ENCODE data around the gene BMPER. TPM values are rescaled to one million over a fixed set of nuclear protein-coding genes. Genes with fewer than 3 reads are reported as not detected.
A peak's percentile ranks its signal among the peaks of the same experiment; 100 is the strongest.

Gene BMPER
- total RNA-seq, 2 experiments from 2014 or later = not detected

DNA sequence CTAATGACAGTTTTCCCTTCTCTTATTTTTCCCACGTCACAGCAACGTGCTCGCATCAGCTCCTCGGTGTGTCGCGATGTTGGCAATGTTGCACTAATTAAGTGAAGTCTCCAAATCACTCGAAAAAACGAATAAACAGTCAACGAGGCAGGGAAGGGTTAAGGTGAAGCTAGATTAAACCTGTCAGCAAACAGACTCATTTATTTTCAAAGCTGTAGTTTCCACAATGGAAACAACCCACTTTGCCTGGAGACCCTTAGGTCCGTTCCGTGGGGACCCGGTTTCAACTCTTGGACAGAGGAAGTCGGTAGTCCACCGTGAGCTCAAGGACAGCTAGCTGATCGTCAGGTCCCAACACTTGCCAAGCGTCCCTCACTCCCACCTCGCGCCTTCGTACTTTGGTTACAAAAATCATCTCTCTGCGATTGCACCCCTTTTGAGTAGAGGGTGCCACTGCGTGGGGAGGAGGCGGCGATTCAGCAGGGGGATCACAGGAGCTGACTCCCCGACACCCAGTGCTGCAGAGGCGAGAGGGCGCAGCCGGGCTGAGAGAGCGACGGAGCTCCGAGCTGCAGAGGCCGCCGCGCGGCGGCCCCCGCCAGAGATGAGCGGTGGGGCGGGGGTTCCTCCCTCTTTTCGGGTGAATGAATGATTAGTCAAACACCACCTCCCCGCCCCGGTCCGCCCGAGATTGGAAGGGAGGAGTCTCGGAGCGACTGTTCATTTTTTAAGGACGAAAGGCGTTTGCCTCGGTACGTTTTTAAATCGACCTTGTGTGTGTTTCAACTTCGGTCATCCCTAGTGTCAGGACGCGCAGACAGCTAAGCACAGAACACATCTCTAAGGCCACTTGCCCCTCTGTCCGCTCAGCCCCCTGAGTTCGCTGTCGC, 1.3 kb upstream of the BMPER start:
- Mint-ChIP-seq H3K36me3 (ENCODE audit: low read depth) (no peaks in the 10 kb centered on the region), H3K27ac (no peak overlapping the region), H3K4me1 (ENCODE audit: low read depth) (peaks cover 4% of the 10 kb centered on the region), H3K27me3 (peaks cover 82% of the 10 kb centered on the region), H3K4me3 (peak overlapping the region; percentile 67), H3K9me3 (no peaks in the 10 kb centered on the region)
- no peak overlapping the region for H3K27ac ChIP-seq (ENCODE audit: low read depth in 1 of 2, low read length in 2 of 2)
- TF ChIP-seq, protein P1, sequence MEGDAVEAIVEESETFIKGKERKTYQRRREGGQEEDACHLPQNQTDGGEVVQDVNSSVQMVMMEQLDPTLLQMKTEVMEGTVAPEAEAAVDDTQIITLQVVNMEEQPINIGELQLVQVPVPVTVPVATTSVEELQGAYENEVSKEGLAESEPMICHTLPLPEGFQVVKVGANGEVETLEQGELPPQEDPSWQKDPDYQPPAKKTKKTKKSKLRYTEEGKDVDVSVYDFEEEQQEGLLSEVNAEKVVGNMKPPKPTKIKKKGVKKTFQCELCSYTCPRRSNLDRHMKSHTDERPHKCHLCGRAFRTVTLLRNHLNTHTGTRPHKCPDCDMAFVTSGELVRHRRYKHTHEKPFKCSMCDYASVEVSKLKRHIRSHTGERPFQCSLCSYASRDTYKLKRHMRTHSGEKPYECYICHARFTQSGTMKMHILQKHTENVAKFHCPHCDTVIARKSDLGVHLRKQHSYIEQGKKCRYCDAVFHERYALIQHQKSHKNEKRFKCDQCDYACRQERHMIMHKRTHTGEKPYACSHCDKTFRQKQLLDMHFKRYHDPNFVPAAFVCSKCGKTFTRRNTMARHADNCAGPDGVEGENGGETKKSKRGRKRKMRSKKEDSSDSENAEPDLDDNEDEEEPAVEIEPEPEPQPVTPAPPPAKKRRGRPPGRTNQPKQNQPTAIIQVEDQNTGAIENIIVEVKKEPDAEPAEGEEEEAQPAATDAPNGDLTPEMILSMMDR (IDR thresholded peaks at IDR 0.05) = no peak
- ChIA-PET CTCF (no interaction called here), POLR2A (no interaction called here)
- peaks cover 0 to 4% of the 10 kb centered on the region in 2 experiments for H3K9me3 ChIP-seq (ENCODE audit: control insufficient read depth in 1 of 2, insufficient read depth in 1 of 2, low read length in 2 of 2)
- intact Hi-C loops (cut with DNase I, micrococcal nuclease) = no loop called here
- no peaks in the 10 kb centered on the region for H3K36me3 ChIP-seq (ENCODE audit: insufficient read depth, low read length)
- H3K4me1 ChIP-seq (ENCODE audit: insufficient read depth, low read length) = peaks cover 11% of the 10 kb centered on the region
- peak overlapping the region; percentile 4 for H3K4me3 ChIP-seq (ENCODE audit: low read length)
- DNase-seq = no peak
- H3K27me3 ChIP-seq (ENCODE audit: control insufficient read depth in 1 of 2, insufficient read depth in 2 of 2, low read length in 2 of 2) = peaks cover 26 to 62% of the 10 kb centered on the region in 2 experiments
- ATAC-seq (ENCODE audit: poor library complexity) = no peak

DNA sequence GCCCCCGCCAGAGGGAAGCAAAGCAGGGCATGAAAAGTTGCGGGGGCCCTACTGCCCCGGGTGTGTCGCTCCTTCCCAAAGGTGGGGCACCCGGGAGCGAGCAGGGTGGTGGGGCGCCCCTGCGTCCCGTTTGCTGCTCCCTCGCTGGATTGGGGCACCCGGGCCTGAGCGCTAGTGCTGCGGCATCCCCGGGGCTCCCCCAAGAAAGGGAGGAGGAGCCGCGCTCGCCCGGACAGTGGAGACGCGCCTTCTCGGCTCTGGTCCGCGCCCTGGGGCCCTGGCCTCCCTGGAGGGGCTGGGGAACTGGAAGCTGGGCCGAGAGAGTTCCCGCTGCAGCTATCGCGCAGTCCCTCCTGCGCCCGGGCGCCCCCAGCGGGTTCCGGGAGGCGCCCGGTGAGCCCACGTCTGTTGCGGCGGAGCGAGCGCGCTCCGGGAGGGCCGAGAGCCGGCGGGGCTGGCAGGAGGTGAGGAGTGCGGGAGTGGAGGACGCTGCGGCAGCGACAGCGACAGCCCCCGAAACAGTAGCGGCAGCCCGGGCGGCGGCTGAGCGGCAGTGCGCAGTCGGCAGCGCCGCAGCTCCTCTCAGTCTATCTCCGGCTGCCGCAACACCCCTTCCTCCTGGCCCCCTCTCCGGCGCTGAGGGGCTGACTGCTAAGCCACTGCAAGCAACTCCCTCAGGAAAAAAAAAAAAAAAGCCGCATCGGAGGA, 504 bp upstream of the BMPER start:
- H3K9me3 Mint-ChIP-seq = no peaks in the 10 kb centered on the region
- peaks cover 27 to 60% of the 10 kb centered on the region in 2 experiments for H3K27me3 ChIP-seq (ENCODE audit: control insufficient read depth in 1 of 2, insufficient read depth in 2 of 2, low read length in 2 of 2)
- POLR2A ChIA-PET = no interaction called here

DNA sequence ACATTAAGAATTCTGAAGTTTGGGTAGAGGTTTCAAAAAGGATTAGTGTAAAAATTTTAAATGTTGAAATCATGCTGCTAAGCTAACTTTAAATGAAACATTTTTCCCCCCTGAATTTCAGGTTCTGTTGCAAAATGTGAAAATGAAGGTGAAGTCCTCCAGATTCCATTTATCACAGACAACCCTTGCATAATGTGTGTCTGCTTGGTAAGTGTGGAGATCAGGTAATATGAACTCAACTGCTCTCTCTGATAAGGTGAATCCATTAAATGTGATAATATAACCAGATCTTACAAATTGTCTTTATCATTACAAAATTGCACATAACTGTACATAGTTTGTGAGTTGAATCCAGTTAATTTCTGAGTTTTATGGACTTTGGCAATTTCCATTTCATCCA, 1.4 kb downstream of the BMPER start:
- Histone ChIP-seq H3K4me3 (ENCODE audit: low read length) (no peak overlapping the region), H3K36me3 (ENCODE audit: insufficient read depth, low read length) (no peaks in the 10 kb centered on the region), H3K27ac (ENCODE audit: low read depth in 1 of 2, low read length in 2 of 2) (no peak overlapping the region), H3K9me3 (ENCODE audit: control insufficient read depth in 1 of 2, insufficient read depth in 1 of 2, low read length in 2 of 2) (peaks cover 0 to 4% of the 10 kb centered on the region in 2 experiments), H3K27me3 (ENCODE audit: control insufficient read depth in 1 of 2, insufficient read depth in 2 of 2, low read length in 2 of 2) (peaks cover 32 to 70% of the 10 kb centered on the region in 2 experiments), H3K4me1 (ENCODE audit: insufficient read depth, low read length) (peaks cover 11% of the 10 kb centered on the region)
- Mint-ChIP-seq H3K27me3 (peaks cover 69% of the 10 kb centered on the region), H3K4me3 (no peak overlapping the region), H3K4me1 (ENCODE audit: low read depth) (peaks cover 4% of the 10 kb centered on the region), H3K27ac (no peak overlapping the region), H3K9me3 (no peaks in the 10 kb centered on the region), H3K36me3 (ENCODE audit: low read depth) (no peaks in the 10 kb centered on the region)
- DNase-seq (no peak), ATAC-seq (ENCODE audit: poor library complexity) (no peak)
- TF ChIP-seq, protein P1 (IDR thresholded peaks at IDR 0.05) = no peak
- ChIA-PET POLR2A (interaction anchor here (0.6 kb wide), 1 partner anchor 51 kb away, joined by 3 read pairs; no protein-coding TSS in a partner anchor), CTCF (no interaction called here)
- intact Hi-C loops (cut with DNase I, micrococcal nuclease) = no loop called here

More for the DNA sequence above, 504 bp upstream of the BMPER start:
- Mint-ChIP-seq H3K4me3 (no peak overlapping the region), H3K36me3 (ENCODE audit: low read depth) (no peaks in the 10 kb centered on the region), H3K27me3 (peaks cover 76% of the 10 kb centered on the region), H3K4me1 (ENCODE audit: low read depth) (peaks cover 4% of the 10 kb centered on the region), H3K27ac (no peak overlapping the region)
- ATAC-seq (ENCODE audit: poor library complexity) (no peak), DNase-seq (no peak)
- TF ChIP-seq, protein P1 (IDR thresholded peaks at IDR 0.05) = no peak
- CTCF ChIA-PET = no interaction called here
- Histone ChIP-seq H3K27ac (ENCODE audit: low read depth in 1 of 2, low read length in 2 of 2) (no peak overlapping the region), H3K4me3 (ENCODE audit: low read length) (peak overlapping the region; percentile 4), H3K36me3 (ENCODE audit: insufficient read depth, low read length) (no peaks in the 10 kb centered on the region), H3K4me1 (ENCODE audit: insufficient read depth, low read length) (peaks cover 11% of the 10 kb centered on the region), H3K9me3 (ENCODE audit: control insufficient read depth in 1 of 2, insufficient read depth in 1 of 2, low read length in 2 of 2) (peaks cover 0 to 4% of the 10 kb centered on the region in 2 experiments)
- intact Hi-C loops (cut with DNase I, micrococcal nuclease) = no loop called here
